ENCODE results near the gene PIK3R3.

DNA sequence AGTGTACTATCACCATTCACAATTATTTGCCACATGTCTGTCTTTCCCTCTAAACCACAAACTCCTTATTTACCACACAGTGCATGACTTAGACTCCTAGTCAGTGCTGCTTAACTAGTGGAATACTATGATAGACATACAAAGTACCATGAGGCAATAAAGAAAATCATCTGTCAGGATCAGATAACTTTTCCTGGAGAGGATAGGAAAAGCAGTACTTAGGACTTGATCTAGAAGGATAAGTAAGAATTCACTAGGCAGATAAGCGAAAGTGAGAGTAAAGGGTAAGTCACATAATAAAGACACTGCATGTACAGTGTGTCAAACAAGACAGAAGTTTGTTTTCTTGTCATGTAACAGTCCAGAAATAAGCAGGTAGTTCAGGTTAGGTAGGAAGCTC, 21.3 kb upstream of the PIK3R3 start:
- TF ChIP-seq CEBPB (IDR thresholded peaks at IDR 0.05) (no peak), POLR2A (IDR thresholded peaks at IDR 0.05; ENCODE audit: low read length) (no peak), JUN (IDR thresholded peaks at IDR 0.05) (no peak)

All from A549 (cell line).